Stomach (tissue), 9 donors: ENCODE data around the gene TTBK2. TPM values are rescaled to one million over a fixed set of nuclear protein-coding genes. Genes with fewer than 3 reads are reported as not detected.
"Not testable (repeated sequence)": the region's sequence is repeated elsewhere in the genome, so short reads cannot be mapped to it uniquely, and the experiment has no call there.

Experiments
- DNase-seq, 2 donors: peaks; one replicate each; pipeline versions ENCODE4 v3.0.0 to v3.0.0-alpha.2; 2013 to 2019
- H3K27ac ChIP-seq, 5 donors: fragments of 200-600 bp in 4 of 5; sonication (generic) in 4 of 5; one replicate each; pipeline ENCODE4 v1.5.1; 2013 to 2019; ENCODE audit warnings: mild to moderate bottlenecking in 1 of 5, moderate library complexity in 1 of 5
- H3K27me3 ChIP-seq, 3 donors: fragments of 200-600 bp; sonication (generic); one replicate each; pipeline ENCODE4 v1.5.1; 2017 to 2019; ENCODE audit warnings: mixed run types in 1 of 3
- H3K36me3 ChIP-seq, 4 donors: fragments of 200-600 bp; sonication (generic); 1 replicate in 3 of 4; 2 replicates in 1 of 4; pipeline ENCODE4 v1.5.1; 2016 to 2019
- H3K4me1 ChIP-seq, 4 donors: fragments of 200-600 bp; sonication (generic); one replicate each; pipeline ENCODE4 v1.5.1; 2016 to 2019
- H3K4me3 ChIP-seq, 4 donors: fragments of 200-600 bp; sonication (generic) in 3 of 4; one replicate each; pipeline ENCODE4 v1.5.1; 2016 to 2019; ENCODE audit warnings: mild to moderate bottlenecking in 1 of 4
- H3K9me3 ChIP-seq, 4 donors: fragments of 200-600 bp; sonication (generic); one replicate each; pipeline ENCODE4 v1.5.1; 2016 to 2019
- CTCF ChIP-seq, 7 experiments: fragments of 450-650 bp in 4 of 7; fragments of 200-600 bp in 3 of 7; sonication (generic) in 3 of 7; IDR thresholded peaks; one replicate each; pipeline ENCODE4 v1.5.1; 2016 to 2019; ENCODE audit warnings: antibody characterized with exemption in 7 of 7, control low read depth in 2 of 7, mild to moderate bottlenecking in 1 of 7
- EP300 ChIP-seq: sonication (generic); formaldehyde crosslinking; IDR thresholded peaks from one replicate; pipeline ENCODE4 v1.6.1; 2017; ENCODE audit warnings: antibody characterized with exemption
- POLR2A ChIP-seq, 4 donors: fragments of 450-650 bp; IDR thresholded peaks; one replicate each; pipeline ENCODE4 v1.6.1; 2016; ENCODE audit warnings: antibody characterized with exemption in 4 of 4, control low read depth in 2 of 4, mild to moderate bottlenecking in 1 of 4, moderate library complexity in 1 of 4
- POLR2AphosphoS5 ChIP-seq, 3 donors: sonication (generic); formaldehyde crosslinking; IDR thresholded peaks; one replicate each; pipeline ENCODE4 v1.6.1; 2016; ENCODE audit warnings: antibody characterized with exemption in 3 of 3
- WGBS, 5 donors: extraction: QIAGEN DNeasy Blood & Tissue Kit in 3 of 5; methylation state at CpG; one replicate each; pipeline versions ENCODE4 v1.1.5 to v1.1.7; 2013 to 2018; 5-methylcytosine and 5-hydroxymethylcytosine counted together
- intact Hi-C: fragments of 100-400 bp; cut with DNase I; formaldehyde crosslinking; loops from one replicate; pipeline ENCODE4 v1.15.1; 2023; ENCODE audit warnings: low total_unique reads
- polyA plus RNA-seq, 3 donors: library from polyadenylated mRNA; stranded (reverse); fragments of 200-250 nt; gene quantifications; one replicate each; pipeline ENCODE4 v1.2.3, GENCODE V29; 2013
- total RNA-seq, 5 donors: library from RNA; depleted of rRNA; stranded (reverse); fragments of >200 nt; gene quantifications; one replicate each; pipeline versions ENCODE4 v1.1.0 to v1.2.3, GENCODE V29; 2014 to 2016
- donor health status: healthy with polysubstance abuse.
- donor health status: Bipolar disorder and iron deficiency.
- donor health status: healthy.

The TTBK2 gene
- total and polyA plus RNA-seq, 8 donors = 1.2 to 15.6 (median 7.6) TPM

- DNase-seq = no peak
- TF ChIP-seq POLR2A (IDR thresholded peaks at IDR 0.05) (no peak), CTCF (IDR thresholded peaks at IDR 0.05) (no peak), POLR2AphosphoS5 (IDR thresholded peaks at IDR 0.05) (no peak), EP300 (no peak)
- no peak overlapping the region for H3K4me3 ChIP-seq
- no peaks in the 10 kb centered on the region for H3K9me3 ChIP-seq
- WGBS, 5 donors = 58 to 68% (median 66%) methylated on average over 5 of the region's 5 CpGs
- peaks cover 0 to 34% (median 16%) of the 10 kb centered on the region in 4 donors for H3K4me1 ChIP-seq
- no peaks in the 10 kb centered on the region for H3K36me3 ChIP-seq
- intact Hi-C loops = no loop called here
- no peak overlapping the region for H3K27ac ChIP-seq
- no peaks in the 10 kb centered on the region for H3K27me3 ChIP-seq
Observed at GRCh38 chr15:42914728-42915497, 5.7 kb downstream of the TTBK2 start.

GRCh38 chr15:42911058-42911592 is 9.5 kb downstream of the TTBK2 start:
- TF ChIP-seq POLR2A (IDR thresholded peaks at IDR 0.05) = no peak
- no peak overlapping the region for H3K4me3 ChIP-seq
- no peaks in the 10 kb centered on the region for H3K9me3 ChIP-seq
- no peak overlapping the region for H3K27ac ChIP-seq
- no peaks in the 10 kb centered on the region for H3K27me3 ChIP-seq
- no peak for DNase-seq
- H3K36me3 ChIP-seq = no peaks in the 10 kb centered on the region
- intact Hi-C loops = no loop called here
- H3K4me1 ChIP-seq = peaks cover 0 to 10% (median 0%) of the 10 kb centered on the region in 4 donors
- 87 to 91% (median 90%) methylated on average over 5 of the region's 5 CpGs for WGBS, 5 donors

DNA sequence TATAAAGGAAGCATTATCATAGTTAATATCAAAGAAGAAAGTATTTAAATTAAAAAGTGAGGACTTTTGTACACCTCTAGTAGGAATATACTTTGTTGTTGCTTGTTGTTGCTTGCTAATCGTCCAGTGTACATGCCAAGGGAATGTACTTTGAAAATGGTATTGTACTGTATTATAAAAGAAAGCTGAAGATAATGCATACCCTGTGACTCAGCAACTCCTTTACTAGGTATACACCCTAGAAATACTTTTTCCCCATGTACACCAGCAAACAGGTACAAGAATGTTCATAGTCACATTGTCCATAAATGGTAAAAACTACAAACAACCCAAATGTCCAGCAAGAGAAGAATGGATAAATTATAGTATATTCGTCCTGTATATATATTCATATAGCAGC is 12.0 kb downstream of the TTBK2 start:
- no peaks in the 10 kb centered on the region for H3K27me3 ChIP-seq
- no peak for DNase-seq
- no peak for TF ChIP-seq POLR2A (IDR thresholded peaks at IDR 0.05)
- no peak for TF ChIP-seq CTCF (IDR thresholded peaks at IDR 0.05)
- TF ChIP-seq EP300 = no peak
- no peak for TF ChIP-seq POLR2AphosphoS5 (IDR thresholded peaks at IDR 0.05)
- no peaks in the 10 kb centered on the region for H3K36me3 ChIP-seq
- 46 to 84% (median 58%) methylated on average over 2 of the region's 2 CpGs for WGBS, 5 donors
- H3K4me3 ChIP-seq = no peak overlapping the region
- peaks cover 0 to 2% (median 0%) of the 10 kb centered on the region in 4 donors for H3K4me1 ChIP-seq
- intact Hi-C loops = no loop called here
- H3K9me3 ChIP-seq = no peaks in the 10 kb centered on the region
- no peak overlapping the region for H3K27ac ChIP-seq

- Histone ChIP-seq H3K36me3 (no peaks in the 10 kb centered on the region), H3K4me1 (peaks cover 0 to 6% (median 0%) of the 10 kb centered on the region in 4 donors), H3K4me3 (no peak overlapping the region), H3K27me3 (no peaks in the 10 kb centered on the region), H3K27ac (no peak overlapping the region), H3K9me3 (no peaks in the 10 kb centered on the region)
- WGBS, 5 donors = 78 to 88% (median 82%) methylated on average over 5 of the region's 5 CpGs
- DNase-seq = no peak
- intact Hi-C loops = no loop called here
- TF ChIP-seq POLR2AphosphoS5 (IDR thresholded peaks at IDR 0.05) (no peak), CTCF (IDR thresholded peaks at IDR 0.05) (no peak), POLR2A (IDR thresholded peaks at IDR 0.05) (no peak), EP300 (no peak)
Observed at GRCh38 chr15:42903388-42904324, 16.9 kb downstream of the TTBK2 start.

DNA sequence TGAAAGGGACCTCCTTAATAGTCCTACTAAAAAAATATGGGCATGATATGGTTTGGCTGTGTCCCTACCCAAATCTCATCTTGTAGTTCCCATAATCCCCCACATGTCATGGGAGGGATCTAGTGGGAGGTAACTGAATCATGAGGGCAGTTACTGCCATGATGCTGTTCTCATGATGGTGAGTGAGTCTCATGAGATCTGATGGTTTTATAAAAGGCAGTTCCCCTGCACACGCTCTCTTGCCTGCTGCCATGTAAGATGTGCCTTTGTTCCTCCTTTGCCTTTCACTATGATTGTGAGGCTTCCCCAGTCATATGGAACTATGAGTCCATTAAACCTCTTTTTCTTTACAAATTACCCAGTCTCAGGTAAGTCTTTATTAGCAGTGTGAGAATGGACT is 26.7 kb downstream of the TTBK2 start:
- H3K27me3 ChIP-seq, H3K27ac ChIP-seq, H3K9me3 ChIP-seq, DNase-seq, H3K4me3 ChIP-seq, H3K36me3 ChIP-seq, intact Hi-C loops: not testable (repeated sequence)
- WGBS, 5 donors = 91 to 100% (median 92%) methylated on average over 1 of the region's 1 CpG
- peaks cover 0 to 23% (median 15%) of the 10 kb centered on the region in 4 donors for H3K4me1 ChIP-seq
